MCF 10A (cell line): Measurements from ENCODE around the gene NR1H4. TPM values are rescaled to one million over a fixed set of nuclear protein-coding genes. Genes with fewer than 3 reads are reported as not detected.

Experiments used
- BruUV-seq: library from RNA; stranded (reverse); fragments of 400-500 nt; replicated peaks from 2 replicates; lab custom pipeline; 2021; lab: Mats Ljungman, UMichigan
- CTCF ChIA-PET: fragments of 300-600 bp; sonication (Branson Sonifier 250); formaldehyde crosslinking; extraction: SDS; loops from one replicate; lab custom pipeline; 2021; ENCODE audit warnings: antibody characterized with exemption, inconsistent platforms; lab: Yijun Ruan, JAX
- POLR2A ChIA-PET: fragments of 300-600, 350-650 bp; sonication (Branson Sonifier 250); formaldehyde crosslinking; extraction: SDS; loops from one replicate; lab custom pipeline; 2020; ENCODE audit warnings: antibody characterized with exemption, inconsistent platforms; lab: Yijun Ruan, JAX
- DNase-seq: peaks from one replicate; pipeline ENCODE4 v3.0.0-alpha.2; 2018; ENCODE audit not compliant: unreplicated experiment
- H3K27ac Mint-ChIP-seq: one replicate; pipeline ENCODE4 v1.8.0; 2022; ENCODE audit warnings: mild to moderate bottlenecking, low read depth, mixed read lengths; ENCODE audit not compliant: unreplicated experiment
- H3K27me3 Mint-ChIP-seq: one replicate; pipeline ENCODE4 v1.8.0; 2022; ENCODE audit warnings: mixed read lengths; ENCODE audit not compliant: insufficient read depth, unreplicated experiment
- H3K36me3 Mint-ChIP-seq: one replicate; pipeline ENCODE4 v1.8.0; 2022; ENCODE audit warnings: mild to moderate bottlenecking, moderate library complexity, mixed read lengths; ENCODE audit not compliant: insufficient read depth, unreplicated experiment
- H3K4me1 Mint-ChIP-seq: one replicate; pipeline ENCODE4 v1.8.0; 2022; ENCODE audit warnings: mixed read lengths; ENCODE audit not compliant: insufficient read depth, unreplicated experiment
- H3K4me3 Mint-ChIP-seq: one replicate; pipeline ENCODE4 v1.8.0; 2022; ENCODE audit warnings: mild to moderate bottlenecking, moderate library complexity, mixed read lengths; ENCODE audit not compliant: unreplicated experiment
- H3K9me3 Mint-ChIP-seq: one replicate; pipeline ENCODE4 v1.8.0; 2022; ENCODE audit warnings: mixed read lengths; ENCODE audit not compliant: unreplicated experiment
- CTCF ChIP-seq: fragments of 200-600 bp; IDR thresholded peaks from one replicate; pipeline ENCODE4 v1.8.0; 2022; ENCODE audit warnings: antibody characterized with exemption, mild to moderate bottlenecking; ENCODE audit not compliant: unreplicated experiment
- intact Hi-C: fragments of 100-400 bp; cut with micrococcal nuclease; formaldehyde crosslinking; loops from 2 replicates; pipeline ENCODE4 v1.14.1; 2022
- total RNA-seq: library from RNA; stranded (reverse); gene quantifications from 2 replicates; pipeline ENCODE4 v1.2.3, GENCODE V29; 2022

NR1H4 gene
- total RNA-seq, 1 experiment from 2014 or later, result not detected

GRCh38 chr12:100579844-100580243, 106.2 kb downstream of the NR1H4 start:
- CTCF ChIA-PET, result interaction anchor here (2.0 kb wide), 1 partner anchor 14 kb away, joined by 5 read pairs; no protein-coding TSS in a partner anchor
- POLR2A ChIA-PET, result interaction anchor here (2.3 kb wide), 1 partner anchor 14 kb away, joined by 10 read pairs; no protein-coding TSS in a partner anchor
- no peak overlapping the region for H3K4me3 Mint-ChIP-seq
- no peak overlapping the region for H3K27ac Mint-ChIP-seq
- no peaks in the 10 kb centered on the region for H3K27me3 Mint-ChIP-seq
- no peaks in the 10 kb centered on the region for H3K4me1 Mint-ChIP-seq
- no peak for DNase-seq
- H3K9me3 Mint-ChIP-seq, result peaks cover 21% of the 10 kb centered on the region
- BruUV-seq, result no TSS peak
- TF ChIP-seq CTCF, result no peak
- intact Hi-C loops, result no loop called here
- H3K36me3 Mint-ChIP-seq, result peaks cover 6% of the 10 kb centered on the region

GRCh38 chr12:100584256-100584655, 110.6 kb downstream of the NR1H4 start:
- Mint-ChIP-seq H3K4me1 (no peaks in the 10 kb centered on the region), H3K9me3 (peaks cover 41% of the 10 kb centered on the region), H3K27ac (no peak overlapping the region), H3K36me3 (peaks cover 6% of the 10 kb centered on the region), H3K4me3 (no peak overlapping the region), H3K27me3 (no peaks in the 10 kb centered on the region)
- DNase-seq, result no peak
- ChIA-PET POLR2A (interaction anchor here (2.2 kb wide), 1 partner anchor 10 kb away, joined by 7 read pairs; no protein-coding TSS in a partner anchor), CTCF (interaction anchor here (2.6 kb wide), 1 partner anchor 9 kb away, joined by 9 read pairs; no protein-coding TSS in a partner anchor)
- BruUV-seq, result no TSS peak
- intact Hi-C loops, result no loop called here
- no peak for TF ChIP-seq CTCF

GRCh38 chr12:100591979-100592378, 118.3 kb downstream of the NR1H4 start:
- peaks cover 3% of the 10 kb centered on the region for H3K9me3 Mint-ChIP-seq

GRCh38 chr12:100593490-100593889, 119.8 kb downstream of the NR1H4 start:
- Mint-ChIP-seq H3K4me3 (peak overlapping the region; percentile 68), H3K27me3 (no peaks in the 10 kb centered on the region), H3K4me1 (peaks cover 20% of the 10 kb centered on the region), H3K9me3 (no peaks in the 10 kb centered on the region), H3K27ac (peak overlapping the region; percentile 80), H3K36me3 (no peaks in the 10 kb centered on the region)
- POLR2A ChIA-PET, result interaction anchor here (1.0 to 2.1 kb wide), 6 partner anchors 10 to 326 kb away, joined by 3 to 16 read pairs (median 6); partner anchors contain the start of gene GAS2L3
- DNase-seq, result peak; percentile 6
- TF ChIP-seq CTCF, result no peak
- intact Hi-C loops, result no loop called here
- CTCF ChIA-PET, result interaction anchor here (0.8 to 1.6 kb wide), 5 partner anchors 10 to 83 kb away, joined by 3 to 9 read pairs (median 4); no protein-coding TSS in a partner anchor
- no TSS peak for BruUV-seq

More at GRCh38 chr12:100591979-100592378, 118.3 kb downstream of the NR1H4 start:
- TF ChIP-seq CTCF, result no peak
- BruUV-seq, result no TSS peak
- no peak for DNase-seq
- no peak overlapping the region for H3K27ac Mint-ChIP-seq
- intact Hi-C loops, result no loop called here
- ChIA-PET POLR2A (interaction anchor here (0.9 to 1.0 kb wide), 2 partner anchors 18 to 132 kb away, joined by 3 read pairs; no protein-coding TSS in a partner anchor), CTCF (no interaction called here)
- no peaks in the 10 kb centered on the region for H3K36me3 Mint-ChIP-seq
- peaks cover 20% of the 10 kb centered on the region for H3K4me1 Mint-ChIP-seq
- no peak overlapping the region for H3K4me3 Mint-ChIP-seq
- no peaks in the 10 kb centered on the region for H3K27me3 Mint-ChIP-seq
